Measurements from ENCODE around the gene HSD17B12. TPM values are rescaled to one million over a fixed set of nuclear protein-coding genes. Genes with fewer than 3 reads are reported as not detected.

Gene HSD17B12
- total and polyA plus RNA-seq, 2 of the 4 experiments (the other 2 are of a cell fraction), result 38.0 to 44.6 TPM

DNA sequence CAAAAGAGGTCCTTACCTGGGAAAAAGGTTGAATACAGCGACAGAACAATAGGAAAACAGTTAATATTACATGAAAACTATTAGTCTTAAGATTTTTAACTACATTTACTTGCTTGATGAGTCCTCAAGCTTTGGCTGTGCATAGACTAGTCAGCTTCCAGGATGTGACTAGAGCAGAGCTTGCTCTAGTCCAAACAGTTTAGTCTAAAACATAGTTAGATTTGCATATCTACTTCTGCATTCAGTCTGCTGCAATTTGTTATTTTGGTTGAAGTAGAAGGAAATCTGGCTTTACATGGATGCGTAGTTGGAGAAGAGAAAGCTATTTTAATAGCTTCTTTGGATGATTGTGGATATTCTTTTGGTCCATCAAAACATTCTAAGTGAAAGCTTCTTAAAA is 104.8 kb downstream of the HSD17B12 start:
- TF ChIP-seq SMC3 (IDR thresholded peaks at IDR 0.05; ENCODE audit: low read depth, low read length) (no peak), FOS (IDR thresholded peaks at IDR 0.05; ENCODE audit: low read depth, low read length) (no peak), CEBPB (IDR thresholded peaks at IDR 0.05; ENCODE audit: low read depth, low read length) (no peak), BHLHE40 (IDR thresholded peaks at IDR 0.05; ENCODE audit: low read depth, low read length) (no peak), MAFK (IDR thresholded peaks at IDR 0.05; ENCODE audit: low read depth, low read length) (no peak), MXI1 (IDR thresholded peaks at IDR 0.05; ENCODE audit: borderline replicate concordance, low read depth, low read length) (no peak), NFE2L2 (IDR thresholded peaks at IDR 0.05; ENCODE audit: low read depth, low read length) (no peak), POLR2A (IDR thresholded peaks at IDR 0.05; ENCODE audit: low read depth, low read length) (no peak), RAD21 (IDR thresholded peaks at IDR 0.05; ENCODE audit: low read length) (no peak), RFX5 (IDR thresholded peaks at IDR 0.05; ENCODE audit: low read depth, low read length) (no peak), RCOR1 (IDR thresholded peaks at IDR 0.05; ENCODE audit: insufficient replicate concordance, low read length) (no peak), MAZ (IDR thresholded peaks at IDR 0.05; ENCODE audit: borderline replicate concordance, low read depth, low read length) (no peak), CHD1 (IDR thresholded peaks at IDR 0.05; ENCODE audit: low read depth, low read length) (no peak)
- TF ChIP-seq, protein P1, sequence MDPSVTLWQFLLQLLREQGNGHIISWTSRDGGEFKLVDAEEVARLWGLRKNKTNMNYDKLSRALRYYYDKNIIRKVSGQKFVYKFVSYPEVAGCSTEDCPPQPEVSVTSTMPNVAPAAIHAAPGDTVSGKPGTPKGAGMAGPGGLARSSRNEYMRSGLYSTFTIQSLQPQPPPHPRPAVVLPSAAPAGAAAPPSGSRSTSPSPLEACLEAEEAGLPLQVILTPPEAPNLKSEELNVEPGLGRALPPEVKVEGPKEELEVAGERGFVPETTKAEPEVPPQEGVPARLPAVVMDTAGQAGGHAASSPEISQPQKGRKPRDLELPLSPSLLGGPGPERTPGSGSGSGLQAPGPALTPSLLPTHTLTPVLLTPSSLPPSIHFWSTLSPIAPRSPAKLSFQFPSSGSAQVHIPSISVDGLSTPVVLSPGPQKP (IDR thresholded peaks at IDR 0.05; ENCODE audit: borderline replicate concordance, low read depth, low read length), result no peak
- TF ChIP-seq, protein P2, sequence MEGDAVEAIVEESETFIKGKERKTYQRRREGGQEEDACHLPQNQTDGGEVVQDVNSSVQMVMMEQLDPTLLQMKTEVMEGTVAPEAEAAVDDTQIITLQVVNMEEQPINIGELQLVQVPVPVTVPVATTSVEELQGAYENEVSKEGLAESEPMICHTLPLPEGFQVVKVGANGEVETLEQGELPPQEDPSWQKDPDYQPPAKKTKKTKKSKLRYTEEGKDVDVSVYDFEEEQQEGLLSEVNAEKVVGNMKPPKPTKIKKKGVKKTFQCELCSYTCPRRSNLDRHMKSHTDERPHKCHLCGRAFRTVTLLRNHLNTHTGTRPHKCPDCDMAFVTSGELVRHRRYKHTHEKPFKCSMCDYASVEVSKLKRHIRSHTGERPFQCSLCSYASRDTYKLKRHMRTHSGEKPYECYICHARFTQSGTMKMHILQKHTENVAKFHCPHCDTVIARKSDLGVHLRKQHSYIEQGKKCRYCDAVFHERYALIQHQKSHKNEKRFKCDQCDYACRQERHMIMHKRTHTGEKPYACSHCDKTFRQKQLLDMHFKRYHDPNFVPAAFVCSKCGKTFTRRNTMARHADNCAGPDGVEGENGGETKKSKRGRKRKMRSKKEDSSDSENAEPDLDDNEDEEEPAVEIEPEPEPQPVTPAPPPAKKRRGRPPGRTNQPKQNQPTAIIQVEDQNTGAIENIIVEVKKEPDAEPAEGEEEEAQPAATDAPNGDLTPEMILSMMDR (conservative IDR thresholded peaks at IDR 0.05; ENCODE audit: low read depth, low read length), result no peak
- TF ChIP-seq, protein P3, sequence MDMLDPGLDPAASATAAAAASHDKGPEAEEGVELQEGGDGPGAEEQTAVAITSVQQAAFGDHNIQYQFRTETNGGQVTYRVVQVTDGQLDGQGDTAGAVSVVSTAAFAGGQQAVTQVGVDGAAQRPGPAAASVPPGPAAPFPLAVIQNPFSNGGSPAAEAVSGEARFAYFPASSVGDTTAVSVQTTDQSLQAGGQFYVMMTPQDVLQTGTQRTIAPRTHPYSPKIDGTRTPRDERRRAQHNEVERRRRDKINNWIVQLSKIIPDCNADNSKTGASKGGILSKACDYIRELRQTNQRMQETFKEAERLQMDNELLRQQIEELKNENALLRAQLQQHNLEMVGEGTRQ (IDR thresholded peaks at IDR 0.05; ENCODE audit: low read depth, low read length), result no peak
- CTCF ChIA-PET, result interaction anchor here (0.9 kb wide), 1 partner anchor 16 kb away, joined by 3 read pairs; no protein-coding TSS in a partner anchor
- H3K27ac ChIP-seq (ENCODE audit: insufficient read depth, low read length), result no peak overlapping the region

More for the DNA sequence above, 104.8 kb downstream of the HSD17B12 start:
- H3K9me1 ChIP-seq (ENCODE audit: insufficient read depth, low read length), result no peaks in the 10 kb centered on the region
- H3K4me2 ChIP-seq (ENCODE audit: low read depth, low read length), result peak overlapping the region; percentile 16; the same call in 1 of the 2 replicates
- H3K4me1 ChIP-seq (ENCODE audit: control insufficient read depth, insufficient read depth, low read length), result peaks cover 10% of the 10 kb centered on the region
- no TSS peak for BruUV-seq (replicated peaks)
- no peak overlapping the region for H3K23ac ChIP-seq (ENCODE audit: low read depth, low read length)
- intact Hi-C loops (cut with micrococcal nuclease), result no loop called here
- H2BK20ac ChIP-seq (ENCODE audit: low read depth, low read length), result no peak overlapping the region
- no peak overlapping the region for H4K8ac ChIP-seq (ENCODE audit: low read depth in 2 of 2, low read length in 2 of 2)
- H2AK9ac ChIP-seq (replicated peaks; ENCODE audit: low read depth, low read length, poor library complexity), result no peak overlapping the region
- H3K9ac ChIP-seq (ENCODE audit: low read depth, low read length), result no peak overlapping the region
- dilution Hi-C loops (cut with HindIII; ENCODE audit: low sequenced_read_pairs, unreplicated experiment), result no loop called here
- no peaks in the 10 kb centered on the region for H4K20me1 ChIP-seq (ENCODE audit: insufficient read depth, low read length)
- ATAC-seq (ENCODE audit: low read depth) (peak; percentile 64), DNase-seq (peak; percentile 39)
- POLR2A ChIA-PET (ENCODE audit: unreplicated experiment), result no interaction called here
- H4K91ac ChIP-seq (ENCODE audit: insufficient read depth, low read depth, low read length), result no peak overlapping the region
- no peaks in the 10 kb centered on the region for H3K36me3 ChIP-seq (ENCODE audit: control insufficient read depth, insufficient read depth, low read length)
- H3K14ac ChIP-seq (replicated peaks; ENCODE audit: low read depth, low read length), result no peak overlapping the region
- no peak overlapping the region for H3K56ac ChIP-seq (ENCODE audit: extremely low read depth, insufficient read depth, low read length)
- H4K5ac ChIP-seq (ENCODE audit: low read depth, low read length), result no peak overlapping the region
- H2AK5ac ChIP-seq (ENCODE audit: low read depth, low read length), result no peak overlapping the region
- in situ Hi-C loops (cut with MboI; ENCODE audit: low sequenced_read_pairs), result no loop called here
- H2BK15ac ChIP-seq (ENCODE audit: low read depth, low read length), result no peak overlapping the region
- no peaks in the 10 kb centered on the region for H3K27me3 ChIP-seq (ENCODE audit: control insufficient read depth, insufficient read depth, low read length)
- H3K4me3 ChIP-seq (ENCODE audit: insufficient read depth, low read depth, low read length), result no peak overlapping the region
- H2AFZ ChIP-seq (replicated peaks; ENCODE audit: low read length, poor library complexity), result no peak overlapping the region
- peak overlapping the region; percentile 9; the same call in 1 of the 2 replicates for H3K18ac ChIP-seq (ENCODE audit: low read depth, low read length)
- peak overlapping the region; percentile 79 for H2BK5ac ChIP-seq (ENCODE audit: low read depth, low read length, poor library complexity, severe bottlenecking)
- no peak overlapping the region for H2BK120ac ChIP-seq (ENCODE audit: low read depth, low read length)
- WGBS, 2 experiments (ENCODE audit: extremely low coverage in 2 of 2, insufficient read length in 1 of 2), result no CpG with 5 or more reads among the region's 2 CpGs
- H3K9me3 ChIP-seq (ENCODE audit: control insufficient read depth, insufficient read depth, low read length), result 0 out of 2 replicates have a peak, but pooled peaks cover 3% of the 10 kb centered on the region
- H3K79me1 ChIP-seq (ENCODE audit: low read depth in 1 of 2, low read length in 2 of 2), result peaks cover 9 to 22% of the 10 kb centered on the region in 2 experiments; a peak in 3 of 4 replicates
- no peak overlapping the region for H3K4ac ChIP-seq (ENCODE audit: low read depth, low read length)

Data from IMR-90 (cell line).